Left lung (tissue), 10 donors: ENCODE measurements around the gene IMPA2. TPM values are rescaled to one million over a fixed set of nuclear protein-coding genes. Genes with fewer than 3 reads are reported as not detected.

ENCODE experiments used
- ATAC-seq: fragments of 200-7000 bp; cut with Tn5 transposase; one replicate; pipeline ENCODE4 v1.9.1; 2020; ENCODE audit warnings: moderate library complexity
- DNase-seq, 4 donors: peaks; one replicate each; pipeline ENCODE4 v3.0.0-alpha.2; 2013 to 2020
- H3K27ac ChIP-seq, 2 donors: fragments of 200-600 bp; sonication (generic) in 1 of 2; one replicate each; pipeline versions ENCODE4 v1.5.0 to v1.8.0; 2020 to 2021
- H3K27me3 ChIP-seq, 2 donors: fragments of 200-600 bp; sonication (generic) in 1 of 2; one replicate each; pipeline versions ENCODE4 v1.5.0 to v1.8.0; 2020 to 2021
- H3K36me3 ChIP-seq, 2 donors: fragments of 200-600 bp; sonication (generic) in 1 of 2; one replicate each; pipeline versions ENCODE4 v1.5.0 to v1.8.0; 2020 to 2021
- H3K4me1 ChIP-seq, 2 donors: fragments of 200-600 bp; one replicate each; pipeline ENCODE4 v1.8.0; 2021
- H3K4me3 ChIP-seq, 2 donors: fragments of 200-600 bp; sonication (generic) in 1 of 2; one replicate each; pipeline versions ENCODE4 v1.5.0 to v1.8.0; 2020 to 2021; ENCODE audit warnings: mild to moderate bottlenecking in 1 of 2
- H3K9me3 ChIP-seq, 2 donors: fragments of 200-600 bp; sonication (generic) in 1 of 2; one replicate each; pipeline versions ENCODE4 v1.5.0 to v1.8.0; 2020 to 2021
- intact Hi-C, 2 donors: fragments of 100-400 bp; cut with DNase I; formaldehyde crosslinking; loops; one replicate each; pipeline versions ENCODE4 v1.11.2 to v1.14.2; 2022
- polyA plus RNA-seq, 6 donors: library from polyadenylated mRNA; unstranded; fragments of 120-200 nt; gene quantifications; one replicate each; pipeline ENCODE4 v1.2.1, GENCODE V29; 2013; ENCODE audit not compliant: insufficient read length in 6 of 6
- total RNA-seq, 2 donors: library from RNA; stranded (reverse); fragmentation: NEBNext Ultra II Directional; extraction: Animal tissue kit (Norgen Biotek cat#: 25700); gene quantifications; one replicate each; pipeline ENCODE4 v1.2.1, GENCODE V29; 2021
- TF ChIP-seq, protein P1 (sequence below), 2 donors: fragments of 200-600 bp; sonication (generic) in 1 of 2; IDR thresholded peaks; one replicate each; pipeline versions ENCODE4 v1.5.0 to v1.8.0; 2021; ENCODE audit warnings: antibody characterized with exemption in 2 of 2
- donor health status: DM: no; HTN: yes; CAD: no.
- donor health status: DM: no; HTN: no; CAD: no.

IMPA2 gene
- total and polyA plus RNA-seq, 8 donors, result 62.2 to 93.4 (median 82.2) TPM

GRCh38 chr18:12028040-12028628 lies 46.8 kb downstream of the IMPA2 start:
- peaks cover 0 to 77% of the 10 kb centered on the region in 2 donors for H3K36me3 ChIP-seq
- H3K4me1 ChIP-seq, result no peaks in the 10 kb centered on the region
- DNase-seq (peak in 1 of 4 donors; percentile 23), ATAC-seq (no peak)
- no peak overlapping the region for H3K27ac ChIP-seq
- intact Hi-C loops, result no loop called here
- no peaks in the 10 kb centered on the region for H3K9me3 ChIP-seq
- H3K4me3 ChIP-seq, result no peak overlapping the region
- no peaks in the 10 kb centered on the region for H3K27me3 ChIP-seq
- TF ChIP-seq, protein P1, sequence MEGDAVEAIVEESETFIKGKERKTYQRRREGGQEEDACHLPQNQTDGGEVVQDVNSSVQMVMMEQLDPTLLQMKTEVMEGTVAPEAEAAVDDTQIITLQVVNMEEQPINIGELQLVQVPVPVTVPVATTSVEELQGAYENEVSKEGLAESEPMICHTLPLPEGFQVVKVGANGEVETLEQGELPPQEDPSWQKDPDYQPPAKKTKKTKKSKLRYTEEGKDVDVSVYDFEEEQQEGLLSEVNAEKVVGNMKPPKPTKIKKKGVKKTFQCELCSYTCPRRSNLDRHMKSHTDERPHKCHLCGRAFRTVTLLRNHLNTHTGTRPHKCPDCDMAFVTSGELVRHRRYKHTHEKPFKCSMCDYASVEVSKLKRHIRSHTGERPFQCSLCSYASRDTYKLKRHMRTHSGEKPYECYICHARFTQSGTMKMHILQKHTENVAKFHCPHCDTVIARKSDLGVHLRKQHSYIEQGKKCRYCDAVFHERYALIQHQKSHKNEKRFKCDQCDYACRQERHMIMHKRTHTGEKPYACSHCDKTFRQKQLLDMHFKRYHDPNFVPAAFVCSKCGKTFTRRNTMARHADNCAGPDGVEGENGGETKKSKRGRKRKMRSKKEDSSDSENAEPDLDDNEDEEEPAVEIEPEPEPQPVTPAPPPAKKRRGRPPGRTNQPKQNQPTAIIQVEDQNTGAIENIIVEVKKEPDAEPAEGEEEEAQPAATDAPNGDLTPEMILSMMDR (IDR thresholded peaks at IDR 0.05), result no peak

DNA sequence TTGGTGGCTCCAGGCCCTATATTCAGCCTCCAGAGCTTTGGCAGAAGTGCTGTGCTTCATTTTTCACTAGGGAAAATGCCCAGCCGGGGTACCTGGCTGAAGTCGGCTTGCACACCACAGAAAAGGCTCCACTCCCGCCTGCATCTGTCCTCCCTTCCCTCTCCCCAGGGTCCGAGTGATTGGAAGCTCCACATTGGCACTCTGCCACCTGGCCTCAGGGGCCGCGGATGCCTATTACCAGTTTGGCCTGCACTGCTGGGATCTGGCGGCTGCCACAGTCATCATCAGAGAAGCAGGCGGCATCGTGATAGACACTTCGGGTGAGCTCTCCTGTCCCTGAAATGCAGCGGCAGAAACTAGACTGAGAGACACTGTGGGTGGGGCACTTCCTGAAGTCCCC lies 47.4 kb downstream of the IMPA2 start:
- H3K27ac ChIP-seq, result no peak overlapping the region
- intact Hi-C loops, result no loop called here
- H3K9me3 ChIP-seq, result no peaks in the 10 kb centered on the region
- DNase-seq, result peak in 1 of 4 donors; percentile 30
- TF ChIP-seq, protein P1 (IDR thresholded peaks at IDR 0.05), result no peak
- no peak overlapping the region for H3K4me3 ChIP-seq
- H3K36me3 ChIP-seq, result peaks cover 0 to 79% of the 10 kb centered on the region in 2 donors
- ATAC-seq, result no peak
- H3K4me1 ChIP-seq, result no peaks in the 10 kb centered on the region
- H3K27me3 ChIP-seq, result no peaks in the 10 kb centered on the region

GRCh38 chr18:12029786-12030584 lies 48.7 kb downstream of the IMPA2 start:
- intact Hi-C loops, result loop anchor here in 1 of 2 donors (10.0 kb wide), 1 partner anchor 295 kb away; no protein-coding TSS in a partner anchor
- DNase-seq, result peak in 1 of 4 donors; percentile 19

DNA sequence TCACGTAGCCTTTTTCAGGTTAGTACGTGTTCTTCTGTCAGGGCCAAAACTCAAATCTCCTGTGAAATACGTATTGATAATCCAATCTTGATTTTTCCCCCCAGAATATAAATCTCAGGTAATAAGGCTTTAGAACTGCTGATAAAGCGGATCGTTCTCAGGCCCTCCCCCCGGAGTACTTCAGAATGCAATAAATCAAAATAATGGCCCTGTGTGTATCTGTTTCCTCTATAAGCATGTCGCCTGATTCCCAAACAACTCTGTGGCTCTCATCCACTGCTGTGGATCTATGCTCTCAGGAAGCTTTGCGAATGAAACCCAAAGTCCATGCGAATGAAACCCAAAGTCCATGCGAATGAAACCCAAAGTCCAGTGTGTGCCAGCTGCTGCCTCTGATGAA lies 49.4 kb downstream of the IMPA2 start:
- Histone ChIP-seq H3K9me3 (no peaks in the 10 kb centered on the region), H3K27ac (no peak overlapping the region), H3K36me3 (peaks cover 0 to 70% of the 10 kb centered on the region in 2 donors), H3K4me1 (no peaks in the 10 kb centered on the region), H3K4me3 (no peak overlapping the region), H3K27me3 (no peaks in the 10 kb centered on the region)
- TF ChIP-seq, protein P1 (IDR thresholded peaks at IDR 0.05), result no peak
- ATAC-seq (no peak), DNase-seq (no peak)
- intact Hi-C loops, result loop anchor here in 1 of 2 donors (10.0 kb wide), 1 partner anchor 296 kb away; no protein-coding TSS in a partner anchor

More at GRCh38 chr18:12029786-12030584, 48.7 kb downstream of the IMPA2 start:
- no peaks in the 10 kb centered on the region for H3K9me3 ChIP-seq
- no peak for ATAC-seq
- no peak overlapping the region for H3K27ac ChIP-seq
- H3K4me3 ChIP-seq, result no peak overlapping the region
- TF ChIP-seq, protein P1 (IDR thresholded peaks at IDR 0.05), result no peak
- H3K4me1 ChIP-seq, result no peaks in the 10 kb centered on the region
- no peaks in the 10 kb centered on the region for H3K27me3 ChIP-seq
- peaks cover 0 to 75% of the 10 kb centered on the region in 2 donors for H3K36me3 ChIP-seq

DNA sequence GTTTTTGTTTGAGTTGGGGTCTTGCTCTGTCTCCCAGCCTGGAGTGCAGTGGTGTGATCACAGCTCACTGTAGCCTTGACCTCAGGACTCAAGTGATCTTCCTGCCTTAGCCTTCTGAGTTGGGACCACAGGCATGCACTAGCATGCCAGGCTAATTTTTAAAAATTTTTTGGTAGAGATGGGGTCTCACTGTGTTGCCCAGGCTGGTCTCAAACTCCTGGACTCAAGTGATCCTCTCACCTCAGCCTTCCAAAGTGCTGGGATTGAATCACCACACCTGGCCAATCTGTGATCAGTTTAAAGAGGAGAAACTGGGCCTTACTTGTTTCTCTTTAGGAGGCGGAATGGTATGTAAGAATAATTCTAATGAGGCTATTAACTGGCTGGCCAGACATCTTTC lies 49.9 kb downstream of the IMPA2 start:
- intact Hi-C loops, result loop anchor here in 1 of 2 donors (10.0 kb wide), 1 partner anchor 296 kb away; no protein-coding TSS in a partner anchor
- Histone ChIP-seq H3K4me1 (no peaks in the 10 kb centered on the region), H3K27ac (no peak overlapping the region), H3K36me3 (peaks cover 0 to 70% of the 10 kb centered on the region in 2 donors), H3K9me3 (no peaks in the 10 kb centered on the region), H3K27me3 (no peaks in the 10 kb centered on the region), H3K4me3 (no peak overlapping the region)
- DNase-seq, result peak in 1 of 4 donors; percentile 4
- TF ChIP-seq, protein P1 (IDR thresholded peaks at IDR 0.05), result no peak
- ATAC-seq, result no peak
